HFFc6 (cell line): ENCODE measurements around the gene MAP4K1. TPM values are rescaled to one million over a fixed set of nuclear protein-coding genes. Genes with fewer than 3 reads are reported as not detected.

Experiments
- DNase-seq: peaks from one replicate; pipeline ENCODE4 v3.0.0-alpha.2; 2018
- H3K27ac Mint-ChIP-seq: 2 replicates; pipeline ENCODE4 v1.8.0; 2020; ENCODE audit warnings: mild to moderate bottlenecking, mixed read lengths
- H3K27me3 Mint-ChIP-seq: 2 replicates; pipeline ENCODE4 v1.8.0; 2021; ENCODE audit warnings: mild to moderate bottlenecking, moderate library complexity, mixed read lengths; ENCODE audit not compliant: insufficient read depth
- H3K36me3 Mint-ChIP-seq: 2 replicates; pipeline ENCODE4 v1.8.0; 2021; ENCODE audit warnings: low read depth, mixed read lengths
- H3K4me1 Mint-ChIP-seq: 2 replicates; pipeline ENCODE4 v1.8.0; 2020; ENCODE audit warnings: low read depth, mixed read lengths
- H3K4me3 Mint-ChIP-seq: 2 replicates; pipeline ENCODE4 v1.8.0; 2020; ENCODE audit warnings: mild to moderate bottlenecking, moderate library complexity, mixed read lengths
- H3K9me3 Mint-ChIP-seq: 2 replicates; pipeline ENCODE4 v1.8.0; 2020; ENCODE audit warnings: mild to moderate bottlenecking, mixed read lengths
- CTCF ChIP-seq: fragments of 200-600 bp; sonication (generic); IDR thresholded peaks from 2 replicates; pipeline ENCODE4 v1.5.0; 2021; ENCODE audit warnings: antibody characterized with exemption, mild to moderate bottlenecking
- total RNA-seq, 6 experiments: library from RNA; stranded (reverse); fragmentation: NEBNext Ultra II Directional; extraction: Animal tissue kit (Norgen Biotek cat#: 25700); gene quantifications; 2 replicates in 1 of 6; 3 replicates in 5 of 6; pipeline ENCODE4 v1.2.3, GENCODE V29; 2021

The MAP4K1 gene
- total RNA-seq, 6 experiments from 2014 or later: 0.27 to 0.74 (median 0.28) TPM; not detected in 3

- no peak for DNase-seq
- Mint-ChIP-seq H3K4me1 (no peaks in the 10 kb centered on the region), H3K9me3 (no peaks in the 10 kb centered on the region), H3K27me3 (peaks cover 42% of the 10 kb centered on the region), H3K4me3 (no peak overlapping the region), H3K27ac (no peak overlapping the region), H3K36me3 (no peaks in the 10 kb centered on the region)
- TF ChIP-seq CTCF: no peak
Measured at GRCh38 chr19:38565691-38566105, 52.1 kb downstream of the MAP4K1 start.

- H3K9me3 Mint-ChIP-seq: no peaks in the 10 kb centered on the region
- no peak overlapping the region for H3K27ac Mint-ChIP-seq
- no peak for DNase-seq
- H3K4me3 Mint-ChIP-seq: no peak overlapping the region
- TF ChIP-seq CTCF: no peak
- H3K4me1 Mint-ChIP-seq: peaks cover under 1% of the 10 kb centered on the region; the same call in 1 of the 2 replicates
- H3K27me3 Mint-ChIP-seq: peaks cover 39% of the 10 kb centered on the region
- no peaks in the 10 kb centered on the region for H3K36me3 Mint-ChIP-seq
Measured at GRCh38 chr19:38564981-38565690, 52.6 kb downstream of the MAP4K1 start.

- Mint-ChIP-seq H3K27me3 (peaks cover 41% of the 10 kb centered on the region), H3K4me3 (no peak overlapping the region), H3K9me3 (no peaks in the 10 kb centered on the region), H3K27ac (no peak overlapping the region), H3K4me1 (peaks cover 9% of the 10 kb centered on the region), H3K36me3 (no peaks in the 10 kb centered on the region)
- DNase-seq: no peak
- no peak for TF ChIP-seq CTCF
Measured at GRCh38 chr19:38563475-38563874, 54.3 kb downstream of the MAP4K1 start.

GRCh38 chr19:38562096-38562495 lies 55.7 kb downstream of the MAP4K1 start:
- H3K4me3 Mint-ChIP-seq: no peak overlapping the region
- peaks cover 9% of the 10 kb centered on the region for H3K4me1 Mint-ChIP-seq
- no peak for DNase-seq
- TF ChIP-seq CTCF: no peak
- peaks cover 33% of the 10 kb centered on the region for H3K27me3 Mint-ChIP-seq
- no peaks in the 10 kb centered on the region for H3K36me3 Mint-ChIP-seq
- no peaks in the 10 kb centered on the region for H3K9me3 Mint-ChIP-seq
- H3K27ac Mint-ChIP-seq: no peak overlapping the region

GRCh38 chr19:38561658-38562057 lies 56.1 kb downstream of the MAP4K1 start:
- Mint-ChIP-seq H3K36me3 (no peaks in the 10 kb centered on the region), H3K9me3 (no peaks in the 10 kb centered on the region), H3K4me1 (peaks cover 9% of the 10 kb centered on the region), H3K4me3 (no peak overlapping the region), H3K27ac (no peak overlapping the region), H3K27me3 (peaks cover 31% of the 10 kb centered on the region)
- no peak for DNase-seq
- no peak for TF ChIP-seq CTCF
